Keratinocyte (primary cell): Measurements from ENCODE around the gene USP47. TPM values are rescaled to one million over a fixed set of nuclear protein-coding genes. Genes with fewer than 3 reads are reported as not detected.

ENCODE experiments used
- DNase-seq: peaks from one replicate; pipeline ENCODE4 v3.0.0-alpha.2; 2011; ENCODE audit warnings: low read depth, missing footprints, low spot score
- FAIRE-seq: peaks from 2 replicates; lab custom pipeline; 2011; peaks lifted over from hg19 to GRCh38; lab: Jason Lieb, UNC
- H2AFZ ChIP-seq: 2 replicates; pipeline ENCODE4 v1.6.0; 2012; ENCODE audit warnings: low read length, control low read depth, inconsistent platforms; ENCODE audit not compliant: control insufficient read depth
- H3K27ac ChIP-seq: 2 replicates; pipeline ENCODE4 v1.5.1; 2011; ENCODE audit warnings: low read length; ENCODE audit not compliant: control insufficient read depth, insufficient read depth
- H3K27me3 ChIP-seq: 3 replicates; pipeline ENCODE4 v1.6.0; 2011; ENCODE audit warnings: low read length; ENCODE audit not compliant: control insufficient read depth, insufficient read depth; ENCODE audit errors: extremely low read depth
- H3K36me3 ChIP-seq, 2 experiments: 2 replicates in 1 of 2; 3 replicates in 1 of 2; pipeline ENCODE4 v1.5.1; 2011; ENCODE audit warnings: low read length in 2 of 2, mild to moderate bottlenecking in 1 of 2; ENCODE audit not compliant: control insufficient read depth in 2 of 2, insufficient read depth in 2 of 2; ENCODE audit errors: extremely low read depth in 1 of 2
- H3K4me1 ChIP-seq: 3 replicates; pipeline ENCODE4 v1.5.1; 2011; ENCODE audit warnings: low read length; ENCODE audit not compliant: control insufficient read depth, insufficient read depth; ENCODE audit errors: extremely low read depth
- H3K4me2 ChIP-seq: 3 replicates; pipeline ENCODE4 v1.6.0; 2011; ENCODE audit warnings: low read depth, low read length; ENCODE audit not compliant: control insufficient read depth, insufficient read depth; ENCODE audit errors: extremely low read depth
- H3K4me3 ChIP-seq, 3 experiments: fragments of 200-600 bp in 1 of 3; sonication (generic) in 1 of 3; 2 replicates in 2 of 3; 3 replicates in 1 of 3; pipeline ENCODE4 v1.5.1; 2011 to 2016; ENCODE audit warnings: low read length in 3 of 3, mild to moderate bottlenecking in 3 of 3, control low read depth in 2 of 3, inconsistent platforms in 1 of 3, low read depth in 1 of 3, mixed read lengths in 1 of 3, mixed run types in 1 of 3, moderate library complexity in 1 of 3; ENCODE audit not compliant: control insufficient read depth in 2 of 3, insufficient read depth in 2 of 3; ENCODE audit errors: extremely low read depth in 1 of 3
- H3K79me2 ChIP-seq: 2 replicates; pipeline ENCODE4 v1.6.0; 2012; ENCODE audit warnings: low read length; ENCODE audit not compliant: control insufficient read depth, insufficient read depth
- H3K9ac ChIP-seq: 3 replicates; pipeline ENCODE4 v1.6.0; 2011; ENCODE audit warnings: low read length; ENCODE audit not compliant: control insufficient read depth, insufficient read depth; ENCODE audit errors: extremely low read depth
- H3K9me1 ChIP-seq: 3 replicates; pipeline ENCODE4 v1.6.0; 2011; ENCODE audit warnings: low read length; ENCODE audit not compliant: control insufficient read depth, insufficient read depth; ENCODE audit errors: extremely low read depth
- H3K9me3 ChIP-seq: 2 replicates; pipeline ENCODE4 v1.5.1; 2012; ENCODE audit warnings: low read depth, low read length; ENCODE audit not compliant: control insufficient read depth
- H4K20me1 ChIP-seq: 3 replicates; pipeline ENCODE4 v1.6.0; 2011; ENCODE audit warnings: low read length; ENCODE audit not compliant: control insufficient read depth, insufficient read depth; ENCODE audit errors: extremely low read depth
- CTCF ChIP-seq, 3 experiments: IDR thresholded peaks in 1 of 3; conservative IDR thresholded peaks in 1 of 3; optimal IDR thresholded peaks in 1 of 3; 2 replicates in 2 of 3; 3 replicates in 1 of 3; pipeline versions ENCODE3 to v1.5.1; 2011; ENCODE audit warnings: low read length in 3 of 3, mild to moderate bottlenecking in 3 of 3, moderate library complexity in 2 of 3, control low read depth in 1 of 3, inconsistent platforms in 1 of 3; ENCODE audit not compliant: insufficient read depth in 2 of 3; ENCODE audit errors: extremely low read depth in 1 of 3
- EZH2 ChIP-seq: IDR thresholded peaks from one replicate; pipeline ENCODE4 v1.6.1; 2012; ENCODE audit warnings: inconsistent platforms, mild to moderate bottlenecking, low read length, moderate library complexity
- dilution Hi-C: fragments of 300-500 bp; cut with MboI; formaldehyde crosslinking; loops from one replicate; pipeline ENCODE4 v1.7.0; 2020; ENCODE audit warnings: low sequenced_read_pairs; ENCODE audit not compliant: extremely low pct_ligation_motif_present
- polyA plus RNA-seq, 5 experiments: library from polyadenylated mRNA; depleted of rRNA in 3 of 5; stranded (reverse) in 3 of 5; stranded (forward) in 1 of 5; unstranded in 1 of 5; fragments of >200 nt; gene quantifications; 1 replicate in 1 of 5; 2 replicates in 3 of 5; 3 replicates in 1 of 5; pipeline versions ENCODE4 v1.2.1 to v1.2.3, GENCODE V29; 2011 to 2012; ENCODE audit warnings: missing spikeins in 2 of 5, low read depth in 1 of 5, low replicate concordance in 1 of 5

Gene USP47
- polyA plus RNA-seq, 1 donor (not counting 4 experiments of a cell fraction or from before 2014, with no cell fraction given) = 22.4 TPM

GRCh38 chr11:11865449-11865848, 23.7 kb downstream of the USP47 start:
- dilution Hi-C loops = no loop called here
- Histone ChIP-seq H3K36me3 (no peaks in the 10 kb centered on the region), H3K4me2 (no peak overlapping the region), H3K9ac (no peak overlapping the region), H3K4me3 (no peak overlapping the region), H4K20me1 (peaks cover 9% of the 10 kb centered on the region), H3K9me3 (no peaks in the 10 kb centered on the region), H2AFZ (no peak overlapping the region), H3K4me1 (no peaks in the 10 kb centered on the region), H3K9me1 (no peaks in the 10 kb centered on the region), H3K27ac (no peak overlapping the region), H3K27me3 (no peaks in the 10 kb centered on the region), H3K79me2 (peaks cover 88% of the 10 kb centered on the region)
- FAIRE-seq (no peak), DNase-seq (no peak)
- TF ChIP-seq EZH2 (no peak), CTCF (optimal IDR thresholded peaks at IDR 0.05 in 1 of 3, IDR thresholded peaks at IDR 0.05 in 1 of 3, conservative IDR thresholded peaks at IDR 0.05 in 1 of 3; ENCODE audit: extremely low read depth in 1 of 3, insufficient read depth in 2 of 3, low read length in 3 of 3) (no peak)

- Histone ChIP-seq H3K9me3 (no peaks in the 10 kb centered on the region), H2AFZ (no peak overlapping the region), H3K36me3 (no peaks in the 10 kb centered on the region), H3K4me1 (peaks cover 4% of the 10 kb centered on the region), H3K9me1 (no peaks in the 10 kb centered on the region), H3K4me3 (no peak overlapping the region), H3K79me2 (peaks cover 87% of the 10 kb centered on the region), H3K9ac (no peak overlapping the region), H3K27ac (no peak overlapping the region), H3K4me2 (no peak overlapping the region), H4K20me1 (peaks cover 9% of the 10 kb centered on the region), H3K27me3 (no peaks in the 10 kb centered on the region)
- no peak for TF ChIP-seq CTCF (optimal IDR thresholded peaks at IDR 0.05 in 1 of 3, IDR thresholded peaks at IDR 0.05 in 1 of 3, conservative IDR thresholded peaks at IDR 0.05 in 1 of 3; ENCODE audit: extremely low read depth in 1 of 3, insufficient read depth in 2 of 3, low read length in 3 of 3)
- no peak for TF ChIP-seq EZH2
- DNase-seq = no peak
- no peak for FAIRE-seq
- dilution Hi-C loops = no loop called here
These were observed 24.4 kb downstream of the USP47 start for GRCh38 chr11:11866203-11866602.
